PC-9 (cell line): ENCODE data around the gene COL18A1.

Experiments used
- EZH2 ChIP-seq: fragments of 200-600 bp; sonication (generic); IDR thresholded peaks from 2 replicates; pipeline ENCODE4 v1.8.0; 2017; ENCODE audit warnings: antibody characterized with exemption, low read depth
- TF ChIP-seq, protein P1 (sequence below): fragments of 200-600 bp; sonication (generic); conservative IDR thresholded peaks from 2 replicates; pipeline ENCODE4 v1.6.1; 2017; ENCODE audit warnings: mixed run types, antibody characterized with exemption, mild to moderate bottlenecking, moderate library complexity

DNA sequence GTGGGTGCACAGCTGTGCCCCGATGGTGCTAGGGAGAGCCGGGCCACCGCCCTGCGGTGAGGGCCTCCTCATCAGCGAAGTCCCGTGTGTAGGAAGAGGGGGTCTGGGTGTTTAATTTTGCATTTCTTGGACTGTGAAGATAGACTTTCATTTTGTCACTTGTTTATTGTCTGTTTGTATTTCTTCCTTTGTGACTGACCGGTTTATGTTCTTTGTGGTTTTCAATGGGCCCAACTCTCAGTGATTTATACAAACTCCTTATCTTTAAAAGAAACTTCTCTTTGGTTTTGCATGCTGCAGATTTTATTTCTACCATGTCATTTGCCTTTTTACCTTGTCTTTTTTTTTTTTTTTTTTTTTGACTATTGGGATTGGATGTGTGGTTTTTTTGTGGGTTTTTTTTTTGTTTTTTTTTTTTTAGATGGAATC, 65.1 kb downstream of the COL18A1 start:
- TF ChIP-seq, protein P1, sequence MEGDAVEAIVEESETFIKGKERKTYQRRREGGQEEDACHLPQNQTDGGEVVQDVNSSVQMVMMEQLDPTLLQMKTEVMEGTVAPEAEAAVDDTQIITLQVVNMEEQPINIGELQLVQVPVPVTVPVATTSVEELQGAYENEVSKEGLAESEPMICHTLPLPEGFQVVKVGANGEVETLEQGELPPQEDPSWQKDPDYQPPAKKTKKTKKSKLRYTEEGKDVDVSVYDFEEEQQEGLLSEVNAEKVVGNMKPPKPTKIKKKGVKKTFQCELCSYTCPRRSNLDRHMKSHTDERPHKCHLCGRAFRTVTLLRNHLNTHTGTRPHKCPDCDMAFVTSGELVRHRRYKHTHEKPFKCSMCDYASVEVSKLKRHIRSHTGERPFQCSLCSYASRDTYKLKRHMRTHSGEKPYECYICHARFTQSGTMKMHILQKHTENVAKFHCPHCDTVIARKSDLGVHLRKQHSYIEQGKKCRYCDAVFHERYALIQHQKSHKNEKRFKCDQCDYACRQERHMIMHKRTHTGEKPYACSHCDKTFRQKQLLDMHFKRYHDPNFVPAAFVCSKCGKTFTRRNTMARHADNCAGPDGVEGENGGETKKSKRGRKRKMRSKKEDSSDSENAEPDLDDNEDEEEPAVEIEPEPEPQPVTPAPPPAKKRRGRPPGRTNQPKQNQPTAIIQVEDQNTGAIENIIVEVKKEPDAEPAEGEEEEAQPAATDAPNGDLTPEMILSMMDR, result no peak
- no peak for TF ChIP-seq EZH2
